ENCODE results near the gene PLCB2.

Gene PLCB2

GRCh38 chr15:40278026-40278425, 29.7 kb downstream of the PLCB2 start:
- no peak overlapping the region for H3K4me3 Mint-ChIP-seq
- H3K27ac Mint-ChIP-seq = no peak overlapping the region
- no peaks in the 10 kb centered on the region for H3K4me1 Mint-ChIP-seq
- no peaks in the 10 kb centered on the region for H3K9me3 Mint-ChIP-seq
- peaks cover 14% of the 10 kb centered on the region for H3K27me3 Mint-ChIP-seq
- H3K36me3 Mint-ChIP-seq = no peaks in the 10 kb centered on the region

GRCh38 chr15:40277471-40277870, 30.3 kb downstream of the PLCB2 start:
- Mint-ChIP-seq H3K9me3 (no peaks in the 10 kb centered on the region), H3K27me3 (peaks cover 14% of the 10 kb centered on the region), H3K4me1 (no peaks in the 10 kb centered on the region), H3K27ac (no peak overlapping the region), H3K4me3 (no peak overlapping the region), H3K36me3 (no peaks in the 10 kb centered on the region)

- Mint-ChIP-seq H3K9me3 (no peaks in the 10 kb centered on the region), H3K36me3 (no peaks in the 10 kb centered on the region), H3K27ac (no peak overlapping the region), H3K4me1 (no peaks in the 10 kb centered on the region), H3K27me3 (peaks cover 14% of the 10 kb centered on the region), H3K4me3 (no peak overlapping the region)
These were observed 30.8 kb downstream of the PLCB2 start for GRCh38 chr15:40276927-40277326.

GRCh38 chr15:40275954-40276353, 31.8 kb downstream of the PLCB2 start:
- Mint-ChIP-seq H3K4me3 (no peak overlapping the region), H3K9me3 (no peaks in the 10 kb centered on the region), H3K27ac (no peak overlapping the region), H3K27me3 (peaks cover 12% of the 10 kb centered on the region), H3K4me1 (no peaks in the 10 kb centered on the region), H3K36me3 (no peaks in the 10 kb centered on the region)

GRCh38 chr15:40275523-40275922, 32.2 kb downstream of the PLCB2 start:
- Mint-ChIP-seq H3K4me3 (no peak overlapping the region), H3K36me3 (no peaks in the 10 kb centered on the region), H3K27ac (no peak overlapping the region), H3K4me1 (no peaks in the 10 kb centered on the region), H3K9me3 (no peaks in the 10 kb centered on the region), H3K27me3 (peaks cover 10% of the 10 kb centered on the region)

GRCh38 chr15:40274350-40275274, 33.1 kb downstream of the PLCB2 start:
- Mint-ChIP-seq H3K27ac (peak overlapping the region; percentile 70), H3K9me3 (no peaks in the 10 kb centered on the region), H3K27me3 (peaks cover 8% of the 10 kb centered on the region), H3K36me3 (no peaks in the 10 kb centered on the region), H3K4me1 (no peaks in the 10 kb centered on the region), H3K4me3 (no peak overlapping the region)

GRCh38 chr15:40273428-40273827, 34.3 kb downstream of the PLCB2 start:
- no peaks in the 10 kb centered on the region for H3K4me1 Mint-ChIP-seq
- peaks cover 6% of the 10 kb centered on the region for H3K27me3 Mint-ChIP-seq
- H3K27ac Mint-ChIP-seq = no peak overlapping the region
- no peaks in the 10 kb centered on the region for H3K9me3 Mint-ChIP-seq
- H3K4me3 Mint-ChIP-seq = no peak overlapping the region
- no peaks in the 10 kb centered on the region for H3K36me3 Mint-ChIP-seq

GRCh38 chr15:40272485-40273056, 35.2 kb downstream of the PLCB2 start:
- H3K36me3 Mint-ChIP-seq = no peaks in the 10 kb centered on the region
- no peak overlapping the region for H3K4me3 Mint-ChIP-seq
- no peak overlapping the region for H3K27ac Mint-ChIP-seq
- no peaks in the 10 kb centered on the region for H3K4me1 Mint-ChIP-seq
- H3K27me3 Mint-ChIP-seq = peaks cover 4% of the 10 kb centered on the region
- no peaks in the 10 kb centered on the region for H3K9me3 Mint-ChIP-seq

GRCh38 chr15:40271685-40272484, 35.9 kb downstream of the PLCB2 start:
- H3K9me3 Mint-ChIP-seq = no peaks in the 10 kb centered on the region
- H3K4me3 Mint-ChIP-seq = no peak overlapping the region
- H3K27me3 Mint-ChIP-seq = peaks cover 1% of the 10 kb centered on the region
- no peaks in the 10 kb centered on the region for H3K36me3 Mint-ChIP-seq
- H3K27ac Mint-ChIP-seq = no peak overlapping the region
- no peaks in the 10 kb centered on the region for H3K4me1 Mint-ChIP-seq

- no peak overlapping the region for H3K27ac Mint-ChIP-seq
- H3K36me3 Mint-ChIP-seq = no peaks in the 10 kb centered on the region
- H3K4me3 Mint-ChIP-seq = no peak overlapping the region
- H3K27me3 Mint-ChIP-seq = no peaks in the 10 kb centered on the region
- no peaks in the 10 kb centered on the region for H3K4me1 Mint-ChIP-seq
- no peaks in the 10 kb centered on the region for H3K9me3 Mint-ChIP-seq
These were observed 37.3 kb downstream of the PLCB2 start for GRCh38 chr15:40270246-40270995.

GRCh38 chr15:40269604-40270003, 38.1 kb downstream of the PLCB2 start:
- H3K9me3 Mint-ChIP-seq = no peaks in the 10 kb centered on the region
- H3K27me3 Mint-ChIP-seq = no peaks in the 10 kb centered on the region
- no peaks in the 10 kb centered on the region for H3K36me3 Mint-ChIP-seq
- no peak overlapping the region for H3K27ac Mint-ChIP-seq
- no peak overlapping the region for H3K4me3 Mint-ChIP-seq
- H3K4me1 Mint-ChIP-seq = no peaks in the 10 kb centered on the region

- no peaks in the 10 kb centered on the region for H3K27me3 Mint-ChIP-seq
- H3K27ac Mint-ChIP-seq = no peak overlapping the region
- H3K36me3 Mint-ChIP-seq = no peaks in the 10 kb centered on the region
- H3K4me3 Mint-ChIP-seq = no peak overlapping the region
- H3K4me1 Mint-ChIP-seq = no peaks in the 10 kb centered on the region
- no peaks in the 10 kb centered on the region for H3K9me3 Mint-ChIP-seq
These were observed 40.1 kb downstream of the PLCB2 start for GRCh38 chr15:40267670-40268069.

- Mint-ChIP-seq H3K27me3 (no peaks in the 10 kb centered on the region), H3K4me1 (no peaks in the 10 kb centered on the region), H3K9me3 (no peaks in the 10 kb centered on the region), H3K36me3 (no peaks in the 10 kb centered on the region), H3K27ac (no peak overlapping the region), H3K4me3 (no peak overlapping the region)
These were observed 40.9 kb downstream of the PLCB2 start for GRCh38 chr15:40266828-40267304.

- no peak overlapping the region for H3K4me3 Mint-ChIP-seq
- H3K27me3 Mint-ChIP-seq = no peaks in the 10 kb centered on the region
- H3K9me3 Mint-ChIP-seq = no peaks in the 10 kb centered on the region
- no peaks in the 10 kb centered on the region for H3K36me3 Mint-ChIP-seq
- no peaks in the 10 kb centered on the region for H3K4me1 Mint-ChIP-seq
- no peak overlapping the region for H3K27ac Mint-ChIP-seq
These were observed 41.9 kb downstream of the PLCB2 start for GRCh38 chr15:40265875-40266274.

- Mint-ChIP-seq H3K36me3 (no peaks in the 10 kb centered on the region), H3K4me1 (no peaks in the 10 kb centered on the region), H3K27me3 (no peaks in the 10 kb centered on the region), H3K9me3 (no peaks in the 10 kb centered on the region), H3K27ac (no peak overlapping the region), H3K4me3 (no peak overlapping the region)
These were observed 42.4 kb downstream of the PLCB2 start for GRCh38 chr15:40265355-40265754.

Measured in activated naive CD4-positive, alpha-beta T cell treated with anti-CD3 and anti-CD28 coated beads, Interleukin-2, amount 50 U/mL, for 24 hours (primary cell).